GM19468 (cell line): ENCODE data around the gene KDM4C.
A peak's percentile ranks its signal among the peaks of the same experiment; 100 is the strongest.

Source experiments
- ATAC-seq: cut with Tn5 transposase; IDR thresholded peaks from one replicate; pipeline ENCODE4 v1.9.1; 2021; ENCODE audit warnings: mild to moderate bottlenecking, moderate library complexity, moderate number of reproducible peaks; ENCODE audit not compliant: unreplicated experiment; ENCODE audit errors: extremely low read depth

Gene KDM4C

GRCh38 chr9:6956879-6957278, 199.1 kb downstream of the KDM4C start:
- ATAC-seq, result no peak

GRCh38 chr9:6959270-6960000, 201.7 kb downstream of the KDM4C start:
- ATAC-seq, result no peak

GRCh38 chr9:6960777-6961176, 203.0 kb downstream of the KDM4C start:
- ATAC-seq, result peak; percentile 69

- no peak for ATAC-seq
Measured at GRCh38 chr9:6961845-6962522, 204.2 kb downstream of the KDM4C start.

GRCh38 chr9:6965566-6965965, 207.8 kb downstream of the KDM4C start:
- no peak for ATAC-seq

- no peak for ATAC-seq
Measured at GRCh38 chr9:6968271-6968670, 210.5 kb downstream of the KDM4C start.

GRCh38 chr9:6969805-6970204, 212.0 kb downstream of the KDM4C start:
- ATAC-seq, result no peak

- ATAC-seq, result no peak
Measured at GRCh38 chr9:6973089-6973488, 215.3 kb downstream of the KDM4C start.

GRCh38 chr9:6973762-6974161, 216.0 kb downstream of the KDM4C start:
- ATAC-seq, result peak; percentile 98

- ATAC-seq, result no peak
Measured at GRCh38 chr9:6975198-6975597, 217.4 kb downstream of the KDM4C start.

- no peak for ATAC-seq
Measured at GRCh38 chr9:6977761-6978160, 220.0 kb downstream of the KDM4C start.

- ATAC-seq, result no peak
Measured at GRCh38 chr9:6978591-6978990, 220.8 kb downstream of the KDM4C start.

- no peak for ATAC-seq
Measured at GRCh38 chr9:6984941-6985578, 227.3 kb downstream of the KDM4C start.

GRCh38 chr9:6986141-6986815, 228.5 kb downstream of the KDM4C start:
- ATAC-seq, result no peak

- no peak for ATAC-seq
Measured at GRCh38 chr9:6987381-6987780, 229.6 kb downstream of the KDM4C start.

GRCh38 chr9:6991418-6991817, 233.6 kb downstream of the KDM4C start:
- ATAC-seq, result no peak

- ATAC-seq, result no peak
Measured at GRCh38 chr9:6996061-6996854, 238.5 kb downstream of the KDM4C start.

- no peak for ATAC-seq
Measured at GRCh38 chr9:6997330-6997729, 239.6 kb downstream of the KDM4C start.

GRCh38 chr9:6999794-7000193, 242.0 kb downstream of the KDM4C start:
- ATAC-seq, result no peak

- no peak for ATAC-seq
Measured at GRCh38 chr9:7001571-7001970, 243.8 kb downstream of the KDM4C start.
